ENCODE measurements around the gene CACNA1I.

The CACNA1I gene

GRCh38 chr22:39712081-39712480, 141.5 kb downstream of the CACNA1I start:
- no peak for DNase-seq (ENCODE audit: low read depth, low spot score)
- H3K36me3 ChIP-seq (ENCODE audit: insufficient read depth, low read length): no peaks in the 10 kb centered on the region
- H3K9ac ChIP-seq (ENCODE audit: insufficient read length): no peak overlapping the region
- no peak overlapping the region for H3K4me3 ChIP-seq
- H3K27ac ChIP-seq: no peak overlapping the region
- TF ChIP-seq EZH2 (IDR thresholded peaks at IDR 0.05) (no peak), POLR2AphosphoS5 (IDR thresholded peaks at IDR 0.05; ENCODE audit: borderline replicate concordance, low read depth, low read length) (no peak), FOXP2 (optimal IDR thresholded peaks at IDR 0.05; ENCODE audit: control extremely low read depth, extremely low read length, insufficient read depth) (no peak)
- no peaks in the 10 kb centered on the region for H3K9me3 ChIP-seq (ENCODE audit: low read depth, low read length)

DNA sequence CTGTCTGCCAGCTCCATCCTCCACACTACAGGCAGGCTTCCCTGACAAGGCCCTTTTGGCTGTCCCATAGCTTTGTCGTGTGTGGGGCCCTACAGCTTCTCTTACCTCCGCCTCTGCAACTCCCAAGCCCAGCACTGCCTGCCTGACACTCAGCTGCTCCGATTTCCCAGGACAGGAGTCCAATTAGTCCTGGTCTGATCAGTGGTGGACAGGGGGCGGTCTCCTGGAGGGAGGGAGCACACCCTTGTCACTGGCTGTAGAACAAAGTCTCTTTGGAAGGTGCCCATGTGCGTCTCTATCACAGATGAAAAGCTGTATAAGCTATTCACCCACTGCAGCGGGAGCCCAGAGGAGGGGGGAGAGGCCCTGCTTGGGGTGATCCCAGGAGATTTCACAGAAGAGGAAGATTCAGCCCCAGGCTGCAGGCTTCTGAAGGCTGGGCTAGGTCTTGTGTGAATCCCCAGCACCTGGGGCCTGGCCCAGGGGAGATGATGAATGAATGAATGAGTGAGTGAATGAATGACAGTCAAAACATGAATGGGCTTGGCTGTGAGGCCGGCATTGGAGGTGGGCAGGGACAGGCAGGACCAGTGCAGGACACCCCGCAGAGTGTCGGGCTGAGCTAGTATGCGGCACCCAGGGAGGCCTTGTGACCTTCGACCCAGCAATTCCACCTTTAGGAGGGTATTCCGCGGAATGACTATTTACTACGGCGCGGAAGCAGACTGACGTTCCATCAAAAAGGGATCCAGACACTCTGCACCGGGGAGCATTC, 142.4 kb downstream of the CACNA1I start:
- no peak for TF ChIP-seq FOXP2 (optimal IDR thresholded peaks at IDR 0.05; ENCODE audit: control extremely low read depth, extremely low read length, insufficient read depth)
- TF ChIP-seq EZH2 (IDR thresholded peaks at IDR 0.05): no peak
- TF ChIP-seq POLR2AphosphoS5 (IDR thresholded peaks at IDR 0.05; ENCODE audit: borderline replicate concordance, low read depth, low read length): no peak
- Histone ChIP-seq H3K36me3 (ENCODE audit: insufficient read depth, low read length) (no peaks in the 10 kb centered on the region), H3K27ac (no peak overlapping the region), H3K4me3 (no peak overlapping the region), H3K9ac (ENCODE audit: insufficient read length) (no peak overlapping the region), H3K9me3 (ENCODE audit: low read depth, low read length) (no peaks in the 10 kb centered on the region)
- DNase-seq (ENCODE audit: low read depth, low spot score): no peak

DNA sequence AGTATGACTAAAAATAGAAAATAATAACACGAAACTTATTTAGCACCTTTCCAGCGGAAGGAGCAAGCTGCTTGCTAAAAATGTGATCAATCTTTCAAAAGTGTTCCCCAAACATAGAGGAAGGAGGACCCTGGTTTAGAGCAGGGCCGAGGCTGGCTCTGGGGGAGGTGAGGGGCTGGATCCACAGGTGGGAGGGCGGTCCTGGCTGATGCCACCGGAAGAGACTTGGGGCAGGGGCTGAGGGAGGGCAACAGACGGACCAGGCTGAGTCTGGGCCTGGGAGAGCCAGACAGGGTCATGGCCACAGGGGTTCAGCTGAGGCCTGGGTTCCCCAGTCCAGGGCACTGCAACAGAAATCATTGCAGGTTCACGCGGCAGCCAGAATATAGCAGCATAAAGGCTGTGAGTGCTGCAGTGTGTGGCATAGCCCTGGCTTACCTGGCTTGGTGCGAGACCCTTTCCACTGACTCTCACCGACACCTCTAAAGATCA, 143.3 kb downstream of the CACNA1I start:
- H3K4me3 ChIP-seq: no peak overlapping the region
- TF ChIP-seq POLR2AphosphoS5 (IDR thresholded peaks at IDR 0.05; ENCODE audit: borderline replicate concordance, low read depth, low read length): no peak
- TF ChIP-seq FOXP2 (optimal IDR thresholded peaks at IDR 0.05; ENCODE audit: control extremely low read depth, extremely low read length, insufficient read depth): no peak
- TF ChIP-seq EZH2 (IDR thresholded peaks at IDR 0.05): no peak
- H3K36me3 ChIP-seq (ENCODE audit: insufficient read depth, low read length): no peaks in the 10 kb centered on the region
- H3K9ac ChIP-seq (ENCODE audit: insufficient read length): no peak overlapping the region
- no peak for DNase-seq (ENCODE audit: low read depth, low spot score)
- no peak overlapping the region for H3K27ac ChIP-seq
- H3K9me3 ChIP-seq (ENCODE audit: low read depth, low read length): no peaks in the 10 kb centered on the region

DNA sequence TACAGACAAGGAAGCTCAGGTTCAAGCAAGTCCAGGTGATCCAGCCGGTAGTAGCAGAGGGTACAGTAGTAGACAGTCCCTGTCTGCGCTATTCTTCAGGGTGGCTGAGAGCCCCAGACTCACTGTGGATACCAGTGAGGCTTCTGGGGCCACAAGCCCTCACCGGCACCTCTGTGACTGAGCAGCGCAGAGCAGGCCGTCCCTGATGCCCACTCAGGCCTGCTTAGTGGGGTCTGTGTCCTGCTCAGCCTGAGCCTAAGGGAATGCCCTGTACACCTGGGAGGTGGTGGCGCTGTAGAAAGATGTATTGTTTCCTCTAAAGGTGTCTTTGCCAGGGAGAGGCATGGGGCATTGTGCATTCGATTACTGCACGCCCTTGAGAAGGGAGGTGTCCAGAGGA, 143.8 kb downstream of the CACNA1I start:
- no peak for TF ChIP-seq EZH2 (IDR thresholded peaks at IDR 0.05)
- no peak for TF ChIP-seq FOXP2 (optimal IDR thresholded peaks at IDR 0.05; ENCODE audit: control extremely low read depth, extremely low read length, insufficient read depth)
- TF ChIP-seq POLR2AphosphoS5 (IDR thresholded peaks at IDR 0.05; ENCODE audit: borderline replicate concordance, low read depth, low read length): no peak
- Histone ChIP-seq H3K9me3 (ENCODE audit: low read depth, low read length) (no peaks in the 10 kb centered on the region), H3K27ac (no peak overlapping the region), H3K36me3 (ENCODE audit: insufficient read depth, low read length) (no peaks in the 10 kb centered on the region), H3K4me3 (no peak overlapping the region), H3K9ac (ENCODE audit: insufficient read length) (no peak overlapping the region)
- DNase-seq (ENCODE audit: low read depth, low spot score): no peak

DNA sequence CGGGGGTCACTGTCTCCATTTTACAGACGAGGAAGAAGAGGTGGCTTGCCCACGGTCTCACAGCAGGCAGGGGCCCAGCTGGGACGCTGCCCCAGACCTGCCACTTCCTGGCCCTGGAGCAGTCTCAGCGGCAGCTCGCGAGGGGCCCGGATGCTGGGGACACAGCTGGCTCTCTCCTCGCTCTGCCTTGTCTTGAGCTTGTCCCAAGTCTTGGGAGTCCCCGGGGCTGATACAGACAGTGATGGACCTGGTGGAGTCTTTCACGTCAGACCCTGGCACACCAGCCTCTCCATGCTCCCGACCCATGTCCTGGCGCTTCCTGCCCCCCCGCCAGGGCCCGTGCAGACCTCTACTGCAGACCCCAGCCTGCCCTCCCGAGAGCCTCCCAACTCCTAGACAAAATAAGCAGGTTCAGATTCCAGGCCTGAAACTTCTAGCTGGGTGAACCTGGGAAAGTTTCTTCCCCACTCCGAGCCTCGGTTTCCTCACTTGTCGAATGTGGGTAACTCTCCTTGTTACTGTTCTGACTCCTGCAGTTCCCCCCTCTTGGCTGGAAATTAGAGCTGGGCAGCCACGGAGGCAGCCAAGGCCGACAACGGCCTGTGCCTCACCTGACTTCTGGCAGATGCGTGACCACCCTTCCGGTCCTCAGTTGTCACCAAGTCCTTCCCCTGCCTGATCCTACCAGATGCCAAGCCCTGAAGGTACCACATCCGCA, 145.4 kb downstream of the CACNA1I start:
- Histone ChIP-seq H3K4me3 (no peak overlapping the region), H3K9me3 (ENCODE audit: low read depth, low read length) (no peaks in the 10 kb centered on the region), H3K27ac (no peak overlapping the region), H3K9ac (ENCODE audit: insufficient read length) (no peak overlapping the region), H3K36me3 (ENCODE audit: insufficient read depth, low read length) (no peaks in the 10 kb centered on the region)
- no peak for TF ChIP-seq EZH2 (IDR thresholded peaks at IDR 0.05)
- TF ChIP-seq POLR2AphosphoS5 (IDR thresholded peaks at IDR 0.05; ENCODE audit: borderline replicate concordance, low read depth, low read length): no peak
- no peak for DNase-seq (ENCODE audit: low read depth, low spot score)

- no peak overlapping the region for H3K27ac ChIP-seq
- no peaks in the 10 kb centered on the region for H3K36me3 ChIP-seq (ENCODE audit: insufficient read depth, low read length)
- H3K9me3 ChIP-seq (ENCODE audit: low read depth, low read length): no peaks in the 10 kb centered on the region
- no peak for DNase-seq (ENCODE audit: low read depth, low spot score)
- TF ChIP-seq POLR2AphosphoS5 (IDR thresholded peaks at IDR 0.05; ENCODE audit: borderline replicate concordance, low read depth, low read length) (no peak), EZH2 (IDR thresholded peaks at IDR 0.05) (no peak), FOXP2 (optimal IDR thresholded peaks at IDR 0.05; ENCODE audit: control extremely low read depth, extremely low read length, insufficient read depth) (no peak)
- no peak overlapping the region for H3K9ac ChIP-seq (ENCODE audit: insufficient read length)
- H3K4me3 ChIP-seq: no peak overlapping the region
Measured at GRCh38 chr22:39716534-39716933, 146.0 kb downstream of the CACNA1I start.

- Histone ChIP-seq H3K9ac (ENCODE audit: insufficient read length) (no peak overlapping the region), H3K9me3 (ENCODE audit: low read depth, low read length) (no peaks in the 10 kb centered on the region), H3K4me3 (no peak overlapping the region), H3K36me3 (ENCODE audit: insufficient read depth, low read length) (no peaks in the 10 kb centered on the region), H3K27ac (no peak overlapping the region)
- no peak for TF ChIP-seq FOXP2 (optimal IDR thresholded peaks at IDR 0.05; ENCODE audit: control extremely low read depth, extremely low read length, insufficient read depth)
- TF ChIP-seq POLR2AphosphoS5 (IDR thresholded peaks at IDR 0.05; ENCODE audit: borderline replicate concordance, low read depth, low read length): no peak
- TF ChIP-seq EZH2 (IDR thresholded peaks at IDR 0.05): no peak
- no peak for DNase-seq (ENCODE audit: low read depth, low spot score)
Measured at GRCh38 chr22:39717099-39717498, 146.5 kb downstream of the CACNA1I start.

GRCh38 chr22:39718206-39718605, 147.7 kb downstream of the CACNA1I start:
- no peak overlapping the region for H3K4me3 ChIP-seq
- TF ChIP-seq POLR2AphosphoS5 (IDR thresholded peaks at IDR 0.05; ENCODE audit: borderline replicate concordance, low read depth, low read length) (no peak), EZH2 (IDR thresholded peaks at IDR 0.05) (no peak), FOXP2 (optimal IDR thresholded peaks at IDR 0.05; ENCODE audit: control extremely low read depth, extremely low read length, insufficient read depth) (no peak)
- no peak overlapping the region for H3K9ac ChIP-seq (ENCODE audit: insufficient read length)
- no peak overlapping the region for H3K27ac ChIP-seq
- no peaks in the 10 kb centered on the region for H3K36me3 ChIP-seq (ENCODE audit: insufficient read depth, low read length)
- DNase-seq (ENCODE audit: low read depth, low spot score): no peak
- H3K9me3 ChIP-seq (ENCODE audit: low read depth, low read length): no peaks in the 10 kb centered on the region

All from SK-N-MC (cell line).